SK-N-SH (cell line): ENCODE data around the gene DSCAML1. TPM values are rescaled to one million over a fixed set of nuclear protein-coding genes. Genes with fewer than 3 reads are reported as not detected.

Experiments used
- CTCF ChIA-PET: fragments of 300-600, 350-600 bp; formaldehyde crosslinking; extraction: SDS; loops from one replicate; lab custom pipeline; 2021; lab: Yijun Ruan, JAX
- POLR2A ChIA-PET: fragments of 350-600 bp; sonication (Branson Sonifier 250); formaldehyde crosslinking; extraction: SDS; loops from one replicate; lab custom pipeline; 2020; ENCODE audit warnings: antibody characterized with exemption, inconsistent platforms; lab: Yijun Ruan, JAX
- DNase-seq: peaks from one replicate; pipeline ENCODE4 v3.0.0; 2012
- H2AFZ ChIP-seq: fragments of 200-600 bp; sonication (generic); 2 replicates; pipeline ENCODE4 v1.8.1; 2016; ENCODE audit warnings: antibody characterized with exemption, mild to moderate bottlenecking, low read depth
- H3F3A ChIP-seq: fragments of 200-600 bp; sonication (generic); replicated peaks from 2 replicates; pipeline ENCODE3; 2016; ENCODE audit warnings: antibody characterized with exemption, mild to moderate bottlenecking; ENCODE audit not compliant: insufficient read depth
- H3K27ac ChIP-seq, 2 experiments: fragments of 200-500 bp in 1 of 2; fragments of 200-600 bp in 1 of 2; sonication (Bioruptor generic) in 1 of 2; sonication (generic), shearing (Covaris generic) in 1 of 2; 2 replicates each; pipeline versions ENCODE4 v1.5.1 to v1.6.1; 2014 to 2016; ENCODE audit warnings: low read depth in 2 of 2, inconsistent platforms in 1 of 2, low read length in 1 of 2, mild to moderate bottlenecking in 1 of 2, mixed read lengths in 1 of 2
- H3K27me3 ChIP-seq: fragments of 200-600 bp; sonication (generic), shearing (Covaris generic); 2 replicates; pipeline ENCODE4 v1.6.1; 2016; ENCODE audit warnings: mixed run types; ENCODE audit not compliant: insufficient read depth
- H3K36me3 ChIP-seq, 2 experiments: fragments of 200-500 bp in 1 of 2; fragments of 200-600 bp in 1 of 2; sonication (Bioruptor generic) in 1 of 2; sonication (generic) in 1 of 2; replicated peaks in 1 of 2; 2 replicates each; pipeline versions ENCODE3 to v1.5.1; 2014 to 2016; ENCODE audit warnings: low read length in 1 of 2, mild to moderate bottlenecking in 1 of 2; ENCODE audit not compliant: insufficient read depth in 2 of 2, control insufficient read depth in 1 of 2
- H3K4me1 ChIP-seq, 2 experiments: fragments of 200-500 bp in 1 of 2; fragments of 200-600 bp in 1 of 2; sonication (Bioruptor generic) in 1 of 2; sonication (generic), shearing (Covaris generic) in 1 of 2; 2 replicates each; pipeline versions ENCODE4 v1.5.1 to v1.6.1; 2014 to 2016; ENCODE audit warnings: low read depth in 1 of 2, low read length in 1 of 2, mixed run types in 1 of 2; ENCODE audit not compliant: insufficient read depth in 2 of 2, control insufficient read depth in 1 of 2
- H3K4me2 ChIP-seq: fragments of 200-600 bp; sonication (generic), shearing (Covaris generic); 2 replicates; pipeline ENCODE4 v1.6.1; 2017; ENCODE audit warnings: mixed run types
- H3K4me3 ChIP-seq, 2 experiments: fragments of 200-500 bp in 1 of 2; fragments of 200-600 bp in 1 of 2; sonication (Bioruptor generic) in 1 of 2; sonication (generic), shearing (Covaris generic) in 1 of 2; 2 replicates each; pipeline versions ENCODE4 v1.5.1 to v1.8.1; 2014 to 2016; ENCODE audit warnings: low read depth in 2 of 2, inconsistent platforms in 1 of 2, low read length in 1 of 2, mild to moderate bottlenecking in 1 of 2, mixed read lengths in 1 of 2, moderate library complexity in 1 of 2
- H3K79me2 ChIP-seq: fragments of 200-600 bp; sonication (generic); 2 replicates; pipeline ENCODE4 v1.8.1; 2017; ENCODE audit warnings: mild to moderate bottlenecking; ENCODE audit not compliant: insufficient read depth
- H3K9ac ChIP-seq: fragments of 200-600 bp; sonication (generic); 2 replicates; pipeline ENCODE4 v1.6.1; 2017; ENCODE audit warnings: mixed run types
- H3K9me2 ChIP-seq: fragments of 200-600 bp; sonication (generic); 2 replicates; pipeline ENCODE4 v1.6.1; 2017; ENCODE audit warnings: mixed run types
- H3K9me3 ChIP-seq: fragments of 200-600 bp; sonication (generic); 2 replicates; pipeline ENCODE4 v1.6.1; 2017; ENCODE audit warnings: mixed run types, mild to moderate bottlenecking, moderate library complexity
- H4K20me1 ChIP-seq: fragments of 200-600 bp; sonication (generic); 2 replicates; pipeline ENCODE4 v1.6.1; 2017; ENCODE audit warnings: mild to moderate bottlenecking, mixed run types; ENCODE audit not compliant: insufficient read depth
- EP300 ChIP-seq, 2 experiments: IDR thresholded peaks; 2 replicates each; pipeline versions ENCODE4 v1.4.0 to v1.6.1; 2012; ENCODE audit warnings: borderline replicate concordance in 1 of 2, low read depth in 1 of 2, low read length in 1 of 2
- FOSL2 ChIP-seq: IDR thresholded peaks from 2 replicates; pipeline ENCODE4 v1.4.0; 2012; ENCODE audit warnings: low read depth, mild to moderate bottlenecking, moderate library complexity, borderline replicate concordance
- FOXM1 ChIP-seq: IDR thresholded peaks from 2 replicates; pipeline ENCODE4 v1.4.0; 2012; ENCODE audit warnings: low read depth, mild to moderate bottlenecking
- GABPA ChIP-seq: IDR thresholded peaks from 2 replicates; pipeline ENCODE4 v1.4.0; 2012; ENCODE audit warnings: low read depth, mild to moderate bottlenecking
- JUND ChIP-seq: IDR thresholded peaks from 2 replicates; pipeline ENCODE4 v1.4.0; 2012
- MEF2A ChIP-seq: IDR thresholded peaks from 2 replicates; pipeline ENCODE4 v1.4.0; 2012; ENCODE audit warnings: low read depth, borderline replicate concordance
- NFIC ChIP-seq: IDR thresholded peaks from 2 replicates; pipeline ENCODE4 v1.4.0; 2012; ENCODE audit warnings: borderline replicate concordance
- NRF1 ChIP-seq: IDR thresholded peaks from 2 replicates; pipeline ENCODE4 v1.6.1; 2012; ENCODE audit warnings: low read depth, mild to moderate bottlenecking, low read length
- RAD21 ChIP-seq: IDR thresholded peaks from 2 replicates; pipeline ENCODE4 v1.6.1; 2012; ENCODE audit warnings: mild to moderate bottlenecking, low read length
- RCOR1 ChIP-seq: fragments of 150-350 bp; IDR thresholded peaks from 2 replicates; pipeline ENCODE4 v1.6.1; 2017; ENCODE audit warnings: antibody characterized with exemption, low read length
- SMC3 ChIP-seq: IDR thresholded peaks from 2 replicates; pipeline ENCODE4 v1.6.1; 2012; ENCODE audit warnings: low read depth, low read length, improper control_type of control experiment
- TAF1 ChIP-seq: IDR thresholded peaks from 2 replicates; pipeline ENCODE4 v1.6.1; 2012; ENCODE audit warnings: low read depth, mild to moderate bottlenecking, low read length, moderate library complexity, borderline replicate concordance
- TCF12 ChIP-seq: IDR thresholded peaks from 2 replicates; pipeline ENCODE4 v1.4.0; 2012
- USF2 ChIP-seq: fragments of 150-350 bp; IDR thresholded peaks from 2 replicates; pipeline ENCODE4 v1.6.1; 2017; ENCODE audit warnings: antibody characterized with exemption, low read length, low read depth, borderline replicate concordance
- YY1 ChIP-seq: IDR thresholded peaks from 2 replicates; pipeline ENCODE4 v1.4.0; 2012; ENCODE audit warnings: low read depth, mild to moderate bottlenecking
- WGBS: methylation state at CpG from one replicate; pipeline ENCODE4 v1.1.6; 2017; ENCODE audit warnings: low lambda C conversion rate; 5-methylcytosine and 5-hydroxymethylcytosine counted together
- polyA plus RNA-seq, 3 experiments: library from polyadenylated mRNA; depleted of rRNA; stranded (reverse); fragments of >200 nt; gene quantifications; 2 replicates each; pipeline ENCODE4 v1.2.3, GENCODE V29; 2012
- TF ChIP-seq, protein P1 (sequence below): IDR thresholded peaks from 2 replicates; pipeline ENCODE4 v1.6.1; 2012; ENCODE audit warnings: mild to moderate bottlenecking, low read depth, low read length, moderate library complexity
- TF ChIP-seq, protein P2 (sequence below): IDR thresholded peaks from 2 replicates; pipeline ENCODE4 v1.4.0; 2012; ENCODE audit warnings: low read depth

The DSCAML1 gene
- polyA plus RNA-seq, 1 of the 3 experiments (the other 2 are of a cell fraction), result not detected

GRCh38 chr11:117826832-117827231 is 29.8 kb upstream of the DSCAML1 start:
- no peaks in the 10 kb centered on the region for H3F3A ChIP-seq
- no peaks in the 10 kb centered on the region for H3K9me2 ChIP-seq
- no peaks in the 10 kb centered on the region; the same call in 1 of the 2 replicates for H3K27me3 ChIP-seq
- H3K4me1 ChIP-seq, result no peaks in the 10 kb centered on the region; a peak in 2 of 4 replicates
- TF ChIP-seq SMC3 (no peak), FOXM1 (no peak), RCOR1 (no peak), TAF1 (no peak), USF2 (no peak), MEF2A (no peak), YY1 (no peak), RAD21 (no peak), TCF12 (no peak), NFIC (no peak), NRF1 (no peak)
- TF ChIP-seq, protein P1, sequence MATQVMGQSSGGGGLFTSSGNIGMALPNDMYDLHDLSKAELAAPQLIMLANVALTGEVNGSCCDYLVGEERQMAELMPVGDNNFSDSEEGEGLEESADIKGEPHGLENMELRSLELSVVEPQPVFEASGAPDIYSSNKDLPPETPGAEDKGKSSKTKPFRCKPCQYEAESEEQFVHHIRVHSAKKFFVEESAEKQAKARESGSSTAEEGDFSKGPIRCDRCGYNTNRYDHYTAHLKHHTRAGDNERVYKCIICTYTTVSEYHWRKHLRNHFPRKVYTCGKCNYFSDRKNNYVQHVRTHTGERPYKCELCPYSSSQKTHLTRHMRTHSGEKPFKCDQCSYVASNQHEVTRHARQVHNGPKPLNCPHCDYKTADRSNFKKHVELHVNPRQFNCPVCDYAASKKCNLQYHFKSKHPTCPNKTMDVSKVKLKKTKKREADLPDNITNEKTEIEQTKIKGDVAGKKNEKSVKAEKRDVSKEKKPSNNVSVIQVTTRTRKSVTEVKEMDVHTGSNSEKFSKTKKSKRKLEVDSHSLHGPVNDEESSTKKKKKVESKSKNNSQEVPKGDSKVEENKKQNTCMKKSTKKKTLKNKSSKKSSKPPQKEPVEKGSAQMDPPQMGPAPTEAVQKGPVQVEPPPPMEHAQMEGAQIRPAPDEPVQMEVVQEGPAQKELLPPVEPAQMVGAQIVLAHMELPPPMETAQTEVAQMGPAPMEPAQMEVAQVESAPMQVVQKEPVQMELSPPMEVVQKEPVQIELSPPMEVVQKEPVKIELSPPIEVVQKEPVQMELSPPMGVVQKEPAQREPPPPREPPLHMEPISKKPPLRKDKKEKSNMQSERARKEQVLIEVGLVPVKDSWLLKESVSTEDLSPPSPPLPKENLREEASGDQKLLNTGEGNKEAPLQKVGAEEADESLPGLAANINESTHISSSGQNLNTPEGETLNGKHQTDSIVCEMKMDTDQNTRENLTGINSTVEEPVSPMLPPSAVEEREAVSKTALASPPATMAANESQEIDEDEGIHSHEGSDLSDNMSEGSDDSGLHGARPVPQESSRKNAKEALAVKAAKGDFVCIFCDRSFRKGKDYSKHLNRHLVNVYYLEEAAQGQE, result no peak
- TF ChIP-seq, protein P2, sequence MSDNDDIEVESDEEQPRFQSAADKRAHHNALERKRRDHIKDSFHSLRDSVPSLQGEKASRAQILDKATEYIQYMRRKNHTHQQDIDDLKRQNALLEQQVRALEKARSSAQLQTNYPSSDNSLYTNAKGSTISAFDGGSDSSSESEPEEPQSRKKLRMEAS, result no peak
- no peaks in the 10 kb centered on the region for H3K36me3 ChIP-seq
- H3K4me2 ChIP-seq, result no peak overlapping the region
- CTCF ChIA-PET, result interaction anchor here (1.1 to 25.9 kb wide), 6 partner anchors 9 to 401 kb away, joined by 4 to 481 read pairs (median 14); no protein-coding TSS in a partner anchor
- no peak overlapping the region for H3K27ac ChIP-seq
- H3K9me3 ChIP-seq, result no peaks in the 10 kb centered on the region
- H2AFZ ChIP-seq, result no peak overlapping the region
- no peak overlapping the region for H3K9ac ChIP-seq
- no peaks in the 10 kb centered on the region for H4K20me1 ChIP-seq
- H3K4me3 ChIP-seq, result no peak overlapping the region
- WGBS, result 47% methylated on average over 3 of the region's 3 CpGs
- DNase-seq, result no peak
- no peaks in the 10 kb centered on the region for H3K79me2 ChIP-seq
- POLR2A ChIA-PET, result no interaction called here

DNA sequence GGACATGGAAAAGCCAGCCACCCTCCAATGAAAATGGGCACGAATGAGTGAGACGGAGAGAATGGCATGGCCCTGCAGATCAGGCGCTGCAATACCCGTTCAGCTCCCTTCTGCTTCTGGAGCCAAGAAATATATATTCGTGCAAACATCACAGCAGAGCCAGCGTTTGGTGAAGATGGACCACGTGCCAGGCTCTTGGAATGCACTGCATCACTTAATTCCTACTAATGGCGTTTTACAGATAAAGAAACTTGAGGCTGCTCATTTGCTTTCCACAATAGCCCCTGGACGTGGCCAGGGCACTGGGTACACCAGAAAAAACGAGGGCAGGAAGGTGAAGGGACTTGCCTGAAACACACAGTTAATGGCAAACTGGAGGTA is 29.2 kb upstream of the DSCAML1 start:
- H3K4me2 ChIP-seq, result no peak overlapping the region
- H3K79me2 ChIP-seq, result no peaks in the 10 kb centered on the region
- no peak overlapping the region for H3K9ac ChIP-seq
- H2AFZ ChIP-seq, result no peak overlapping the region
- H3F3A ChIP-seq, result no peaks in the 10 kb centered on the region
- no peaks in the 10 kb centered on the region for H3K9me3 ChIP-seq
- no peak overlapping the region for H3K27ac ChIP-seq
- POLR2A ChIA-PET, result no interaction called here
- H3K27me3 ChIP-seq, result no peaks in the 10 kb centered on the region
- no peaks in the 10 kb centered on the region for H4K20me1 ChIP-seq
- CTCF ChIA-PET, result interaction anchor here (1.1 to 25.9 kb wide), 10 partner anchors 8 to 400 kb away, joined by 3 to 481 read pairs (median 15); no protein-coding TSS in a partner anchor
- H3K4me3 ChIP-seq, result no peak overlapping the region
- WGBS, result 38% methylated on average over 10 of the region's 10 CpGs
- H3K9me2 ChIP-seq, result no peaks in the 10 kb centered on the region
- no peaks in the 10 kb centered on the region; a peak in 2 of 4 replicates for H3K4me1 ChIP-seq
- H3K36me3 ChIP-seq, result no peaks in the 10 kb centered on the region
- DNase-seq, result no peak
- TF ChIP-seq NRF1, result no peak
- no peak for TF ChIP-seq YY1
- TF ChIP-seq FOSL2, result no peak
- no peak for TF ChIP-seq FOXM1
- TF ChIP-seq, protein P2, result no peak
- no peak for TF ChIP-seq GABPA
- no peak for TF ChIP-seq USF2
- no peak for TF ChIP-seq EP300 (IDR thresholded peaks at IDR 0.05; ENCODE audit: borderline replicate concordance in 1 of 2, low read depth in 1 of 2, low read length in 1 of 2)
- no peak for TF ChIP-seq JUND
- TF ChIP-seq RCOR1, result no peak
- TF ChIP-seq, protein P1, result no peak
